Fibroblast of peridontal ligament (primary cell): ENCODE results near the gene ADARB1.

ENCODE experiments used
- DNase-seq: peaks from one replicate; pipeline ENCODE4 v3.0.0-alpha.2; 2010; ENCODE audit errors: extremely low read depth

The ADARB1 gene

GRCh38 chr21:45149021-45149420, 74.6 kb downstream of the ADARB1 start:
- DNase-seq = no peak

- no peak for DNase-seq
These were observed 76.3 kb downstream of the ADARB1 start for GRCh38 chr21:45150638-45151131.

GRCh38 chr21:45151445-45152160, 77.2 kb downstream of the ADARB1 start:
- no peak for DNase-seq

GRCh38 chr21:45152265-45152746, 77.9 kb downstream of the ADARB1 start:
- DNase-seq = no peak

GRCh38 chr21:45153358-45154318, 79.3 kb downstream of the ADARB1 start:
- DNase-seq = peak; percentile 73

GRCh38 chr21:45154511-45155508, 80.4 kb downstream of the ADARB1 start:
- peak; percentile 30 for DNase-seq

- no peak for DNase-seq
These were observed 81.5 kb downstream of the ADARB1 start for GRCh38 chr21:45155910-45156309.

- DNase-seq = no peak
These were observed 82.1 kb downstream of the ADARB1 start for GRCh38 chr21:45156459-45156858.

- no peak for DNase-seq
These were observed 83.6 kb downstream of the ADARB1 start for GRCh38 chr21:45157932-45158331.

GRCh38 chr21:45158491-45159423, 84.4 kb downstream of the ADARB1 start:
- DNase-seq = no peak

- DNase-seq = no peak
These were observed 85.8 kb downstream of the ADARB1 start for GRCh38 chr21:45160198-45160597.

GRCh38 chr21:45161038-45161945, 86.9 kb downstream of the ADARB1 start:
- DNase-seq = no peak

GRCh38 chr21:45162115-45162514, 87.7 kb downstream of the ADARB1 start:
- DNase-seq = no peak

- no peak for DNase-seq
These were observed 88.4 kb downstream of the ADARB1 start for GRCh38 chr21:45162809-45163208.

- no peak for DNase-seq
These were observed 89.2 kb downstream of the ADARB1 start for GRCh38 chr21:45163413-45164123.

- DNase-seq = no peak
These were observed 89.7 kb downstream of the ADARB1 start for GRCh38 chr21:45164124-45164511.

- DNase-seq = no peak
These were observed 90.5 kb downstream of the ADARB1 start for GRCh38 chr21:45164838-45165237.

- DNase-seq = no peak
These were observed 92.6 kb downstream of the ADARB1 start for GRCh38 chr21:45166931-45167330.
